ENCODE results near the gene VSTM5.
"Not testable (repeated sequence)": the region's sequence is repeated elsewhere in the genome, so short reads cannot be mapped to it uniquely, and the experiment has no call there.

Gene VSTM5

DNA sequence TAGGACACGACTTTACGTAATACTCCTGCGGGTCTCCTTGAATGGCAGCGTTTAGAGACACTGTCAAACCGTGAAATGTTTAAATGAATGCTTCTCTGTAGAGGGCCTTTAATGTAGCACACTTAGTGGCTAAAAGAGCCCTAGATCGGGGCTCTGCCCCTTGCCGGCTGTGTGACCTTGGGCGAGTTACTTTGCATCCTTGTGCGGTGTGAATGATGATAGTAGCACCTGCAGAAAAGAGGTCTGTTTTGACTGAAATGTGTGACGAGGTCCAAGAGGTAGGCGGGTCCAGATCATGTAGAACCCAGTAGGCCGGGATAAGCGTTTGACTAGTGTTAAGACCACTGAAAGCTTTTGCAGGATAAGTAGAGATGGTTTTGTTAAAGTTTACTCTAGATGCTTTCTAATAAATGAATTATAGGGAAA, 65.5 kb downstream of the VSTM5 start:
- no peak for DNase-seq

DNA sequence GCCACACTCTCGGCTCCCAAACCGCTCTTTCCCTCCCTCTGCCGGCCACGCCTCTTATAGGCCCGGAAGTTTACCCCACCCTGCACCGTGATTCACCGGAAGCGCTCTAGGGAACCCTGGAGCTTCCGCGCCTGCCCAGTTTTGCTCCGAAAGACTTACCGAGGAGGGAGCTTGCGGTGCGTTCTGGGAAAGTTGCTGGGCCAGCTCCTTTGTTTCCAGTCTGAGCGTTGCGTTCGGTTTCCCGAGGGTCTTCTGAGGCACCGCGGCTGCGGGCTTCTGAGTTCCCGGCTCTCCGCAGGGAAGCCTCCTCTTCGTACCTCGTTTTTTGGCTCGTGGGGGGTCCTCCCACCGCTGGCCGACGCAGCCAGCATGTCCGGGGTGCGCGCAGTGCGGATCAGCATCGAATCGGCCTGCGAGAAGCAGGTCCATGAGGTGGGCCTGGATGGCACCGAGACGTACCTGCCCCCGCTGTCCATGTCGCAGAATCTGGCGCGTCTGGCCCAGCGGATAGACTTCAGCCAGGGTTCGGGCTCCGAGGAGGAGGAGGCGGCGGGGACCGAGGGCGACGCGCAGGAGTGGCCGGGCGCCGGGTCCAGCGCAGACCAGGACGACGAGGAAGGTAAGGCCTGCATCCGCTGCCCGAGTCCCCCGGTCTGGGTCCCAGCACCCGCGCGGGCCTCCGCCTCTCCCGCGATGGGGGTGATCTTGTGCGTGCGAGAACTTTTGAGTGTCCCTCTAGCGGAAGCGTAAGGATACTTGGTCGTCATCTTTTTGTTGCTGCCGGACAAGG, 66.1 kb downstream of the VSTM5 start, which contains the start of gene MED17:
Gene MED17, plus strand, starts transcription at position 138 of the 790 bp plus-strand sequence. Its CDS starts 232 bp downstream, at position 370.
- DNase-seq, result peak; percentile 95

DNA sequence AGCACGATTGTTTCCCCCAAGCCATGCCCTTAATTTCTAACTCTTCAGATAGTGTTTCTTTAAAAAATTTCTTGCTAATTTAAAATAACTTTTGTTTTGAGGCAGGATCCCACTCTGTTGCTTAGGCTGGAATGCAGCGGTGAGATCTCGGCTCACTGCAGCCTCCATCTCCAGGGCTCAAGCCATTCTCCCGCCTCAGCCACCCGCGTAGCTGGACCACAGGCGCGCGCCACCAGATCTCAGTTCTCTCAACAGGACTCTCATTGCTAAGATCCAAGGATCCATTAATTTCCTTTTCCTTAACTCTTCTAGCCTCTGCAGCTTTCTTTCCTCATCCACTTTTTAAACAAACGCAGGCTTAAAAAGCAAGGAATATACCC, 66.7 kb downstream of the VSTM5 start:
- DNase-seq, result no peak

DNA sequence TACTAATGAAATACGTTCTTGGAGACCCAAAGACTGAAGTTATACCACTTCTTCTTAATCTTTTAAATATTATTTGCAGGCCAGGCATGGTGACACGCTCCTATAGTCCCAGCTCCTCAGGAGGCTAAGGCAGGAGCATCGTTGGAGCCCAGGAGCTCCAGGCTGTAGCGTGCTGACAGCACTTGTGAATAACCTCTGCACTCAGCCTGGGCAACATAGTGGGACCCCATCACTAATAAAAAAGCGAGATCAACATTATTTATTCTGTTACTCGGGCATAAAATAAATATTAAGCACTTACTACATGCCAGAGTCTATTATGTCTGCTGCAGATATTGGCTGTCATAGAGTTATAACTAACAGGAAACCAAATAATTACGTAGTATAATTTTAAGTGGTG, 67.1 kb downstream of the VSTM5 start:
- no peak for DNase-seq

DNA sequence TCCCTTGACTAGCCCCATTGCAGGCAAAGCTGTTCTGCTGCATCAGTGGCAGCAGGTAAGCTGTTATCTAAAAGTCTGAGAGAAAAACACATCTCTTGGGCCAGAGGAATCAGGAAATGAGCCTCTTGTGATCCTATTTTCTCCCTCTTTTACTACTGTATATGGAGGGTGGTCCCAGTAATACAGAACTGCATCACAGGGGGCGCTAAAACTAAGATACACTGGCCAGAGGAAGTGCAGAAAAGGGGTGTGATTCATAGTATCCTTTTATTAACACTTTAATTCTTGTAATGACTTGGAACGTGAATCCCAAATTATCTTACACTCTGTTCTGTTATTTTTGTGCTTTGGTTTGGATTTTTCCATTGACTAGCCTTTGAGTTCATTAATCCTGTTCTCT, 75.1 kb downstream of the VSTM5 start:
- peak; percentile 2 for DNase-seq

DNA sequence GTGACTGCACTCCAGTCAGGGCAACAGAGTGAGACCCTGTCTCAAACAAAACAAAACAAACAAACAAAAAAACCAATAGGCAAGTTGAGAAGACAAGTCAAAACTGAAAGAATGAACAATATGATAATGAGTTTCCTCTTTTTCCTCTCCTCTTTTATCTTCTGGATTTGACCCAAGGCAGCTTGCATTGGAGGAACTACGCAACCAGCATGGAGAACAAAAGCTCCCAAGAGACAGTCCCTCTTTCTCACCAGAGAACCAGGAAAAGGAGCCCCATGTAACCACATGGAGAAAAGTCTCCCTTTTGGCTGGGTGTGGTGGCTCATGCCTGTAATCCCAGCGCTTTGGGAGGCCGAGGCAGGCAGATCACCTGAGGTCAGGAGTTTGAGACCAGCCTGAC, 75.9 kb downstream of the VSTM5 start:
- DNase-seq, result not testable (repeated sequence)

DNA sequence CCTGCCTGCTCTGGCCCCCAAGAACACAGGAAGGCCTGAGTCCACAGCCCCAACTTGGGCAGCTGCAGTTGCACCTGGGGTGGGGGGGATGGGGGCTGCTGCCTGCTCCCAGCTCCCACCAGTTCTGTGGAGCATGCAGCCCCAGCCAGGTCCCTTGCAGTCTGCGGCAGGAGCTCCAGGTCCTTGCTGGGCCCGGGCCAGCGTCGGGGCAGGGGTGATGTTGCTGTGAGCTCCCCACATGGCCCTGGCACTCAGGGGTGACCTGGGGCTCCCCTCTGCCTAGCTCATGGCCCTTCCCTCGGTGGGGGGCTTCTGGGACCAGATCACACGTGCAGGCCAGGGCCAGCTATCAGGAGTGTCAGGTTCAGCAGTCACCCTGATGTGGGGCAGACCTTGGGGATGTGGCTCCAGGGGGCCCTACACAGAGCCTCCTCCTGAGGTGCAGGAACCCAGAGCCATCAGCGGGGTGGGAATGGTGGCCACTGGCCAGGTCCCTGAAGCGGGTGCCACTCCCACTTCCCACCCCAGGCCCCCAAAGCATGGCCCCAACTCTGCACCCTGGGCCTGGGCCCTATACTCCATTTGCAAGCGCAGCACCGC, 76.7 kb downstream of the VSTM5 start:
- DNase-seq, result no peak

DNA sequence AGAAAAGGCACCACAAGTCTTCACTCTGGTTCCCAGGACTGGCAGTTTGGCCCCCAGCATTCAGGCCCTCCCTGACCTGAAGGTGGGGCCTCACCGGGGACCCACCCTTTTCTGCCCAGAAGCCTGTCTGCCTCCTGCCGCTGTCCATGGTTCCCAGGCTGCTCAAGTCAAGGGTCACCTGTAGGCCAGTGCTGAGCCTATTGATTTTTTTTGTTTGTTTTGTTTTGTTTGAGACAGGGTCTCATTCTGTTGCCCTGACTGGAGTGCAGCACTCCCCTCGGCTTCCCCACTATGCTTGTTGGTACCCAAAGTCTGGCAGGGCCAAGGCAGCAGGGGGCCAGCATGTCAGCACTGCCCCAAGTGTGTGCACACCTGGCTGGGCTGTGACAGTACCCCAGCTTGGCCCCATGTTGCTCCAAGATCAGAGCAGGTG, 77.4 kb downstream of the VSTM5 start:
- no peak for DNase-seq

DNA sequence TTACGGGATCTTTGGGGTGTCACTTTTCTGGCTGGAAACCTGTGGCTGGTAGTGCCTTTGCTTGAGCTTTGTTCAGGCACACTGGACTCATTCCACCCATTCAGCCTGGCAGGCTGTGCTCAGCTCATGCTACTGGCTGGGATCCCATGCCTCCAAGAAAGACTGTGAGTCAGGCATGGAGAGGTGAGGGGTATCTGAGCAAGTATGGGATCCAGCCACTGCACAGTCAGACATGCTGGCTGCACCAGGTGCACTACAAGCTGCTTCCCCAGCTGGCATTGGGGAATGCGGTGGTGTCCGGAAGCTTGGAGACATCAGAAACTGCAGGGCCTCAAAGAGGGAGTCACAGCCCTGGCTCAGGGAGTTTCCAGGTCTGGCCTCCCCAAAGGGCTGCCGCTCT, 78.3 kb downstream of the VSTM5 start:
- DNase-seq, result no peak

DNA sequence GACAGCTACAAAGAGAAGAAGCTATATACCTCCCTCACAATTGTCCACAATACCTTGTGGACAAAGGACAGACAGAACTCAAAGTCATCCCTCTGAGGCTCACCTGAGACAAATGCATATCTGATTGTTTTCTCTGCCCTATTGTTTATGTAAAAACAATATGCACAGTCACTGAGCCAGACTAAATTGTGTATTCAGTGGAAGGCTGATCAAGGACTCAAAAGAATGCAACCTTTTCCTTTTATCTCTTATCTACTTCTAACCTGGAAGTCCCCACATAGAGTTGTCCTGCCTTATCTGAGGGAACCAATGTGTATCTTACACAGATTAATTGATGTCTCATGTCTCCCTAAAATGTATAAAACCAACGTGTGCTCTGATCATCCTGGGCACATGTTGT, 80.3 kb downstream of the VSTM5 start:
- no peak for DNase-seq

Data from fibroblast of skin of right biceps (primary cell).